Natural killer cell (primary cell): Measurements from ENCODE around the gene PHLDB1. TPM values are rescaled to one million over a fixed set of nuclear protein-coding genes. Genes with fewer than 3 reads are reported as not detected.

Experiments used
- ATAC-seq, 3 donors: fragments of 150-1000 bp in 2 of 3; fragments of 200-7000 bp in 1 of 3; cut with Tn5 transposase; 1 replicate in 1 of 3; 2 replicates in 2 of 3; pipeline ENCODE4 v1.10.0; 2021; ENCODE audit warnings: mild to moderate bottlenecking in 2 of 3, moderate library complexity in 2 of 3
- DNase-seq, 2 donors: peaks; one replicate each; pipeline versions ENCODE4 v3.0.0 to v3.0.0-alpha.2; 2013 to 2021; ENCODE audit warnings: mixed read lengths in 1 of 2
- H3K27ac ChIP-seq: one replicate; pipeline ENCODE4 v1.5.1; 2013; ENCODE audit warnings: mild to moderate bottlenecking, low read length
- H3K27me3 ChIP-seq: one replicate; pipeline ENCODE4 v1.6.1; 2013; ENCODE audit warnings: low read length; ENCODE audit not compliant: control insufficient read depth, insufficient read depth
- H3K36me3 ChIP-seq: one replicate; pipeline ENCODE4 v1.6.1; 2013; ENCODE audit warnings: low read length; ENCODE audit not compliant: control insufficient read depth, insufficient read depth
- H3K4me1 ChIP-seq: one replicate; pipeline ENCODE4 v1.6.1; 2013; ENCODE audit warnings: low read length; ENCODE audit not compliant: control insufficient read depth, insufficient read depth
- H3K4me3 ChIP-seq: one replicate; pipeline ENCODE4 v1.5.1; 2013; ENCODE audit warnings: low read length
- H3K9me3 ChIP-seq: one replicate; pipeline ENCODE4 v1.6.1; 2013; ENCODE audit warnings: low read length; ENCODE audit not compliant: control insufficient read depth, insufficient read depth
- H3K27ac Mint-ChIP-seq, 2 donors: one replicate each; pipeline ENCODE4 v1.8.0; 2022; ENCODE audit warnings: mild to moderate bottlenecking in 2 of 2, mixed read lengths in 2 of 2, moderate library complexity in 1 of 2
- H3K27me3 Mint-ChIP-seq, 2 donors: one replicate each; pipeline ENCODE4 v1.8.0; 2022; ENCODE audit warnings: low read depth in 2 of 2, mixed read lengths in 2 of 2
- H3K36me3 Mint-ChIP-seq: one replicate; pipeline ENCODE4 v1.8.0; 2022; ENCODE audit warnings: mixed read lengths
- H3K4me1 Mint-ChIP-seq, 2 donors: one replicate each; pipeline ENCODE4 v1.8.0; 2022; ENCODE audit warnings: mixed read lengths in 2 of 2
- H3K4me3 Mint-ChIP-seq: one replicate; pipeline ENCODE4 v1.8.0; 2022; ENCODE audit warnings: mild to moderate bottlenecking, moderate library complexity, mixed read lengths
- H3K9me3 Mint-ChIP-seq, 2 donors: one replicate each; pipeline ENCODE4 v1.8.0; 2022; ENCODE audit warnings: mixed read lengths in 2 of 2
- CTCF ChIP-seq: fragments of 200-600 bp; IDR thresholded peaks from one replicate; pipeline ENCODE4 v1.8.0; 2022; ENCODE audit warnings: antibody characterized with exemption
- WGBS: methylation state at CpG from one replicate; pipeline ENCODE4 v1.1.7; 2013; ENCODE audit warnings: missing lambda C conversion rate; ENCODE audit not compliant: insufficient coverage; 5-methylcytosine and 5-hydroxymethylcytosine counted together
- intact Hi-C: fragments of 100-400 bp; cut with micrococcal nuclease; formaldehyde crosslinking; loops from one replicate; pipeline ENCODE4 v1.14.2; 2022
- total RNA-seq, 4 donors: library from RNA; stranded (reverse); fragments of 120-200 nt in 1 of 4; gene quantifications; one replicate each; pipeline versions ENCODE4 v1.2.3 to v1.2.4, GENCODE V29; 2013 to 2022

PHLDB1 gene
- total RNA-seq, 3 donors from 2014 or later (not counting 1 experiment from before 2014, with no cell fraction given) = 0.75 to 1.1 (median 0.95) TPM

- ATAC-seq = no peak
- 22% methylated on average over 4 of the region's 4 CpGs for WGBS
These were observed 45.3 kb downstream of the PHLDB1 start for GRCh38 chr11:118652681-118653181.

GRCh38 chr11:118653684-118654390 is 46.4 kb downstream of the PHLDB1 start:
- DNase-seq (no peak), ATAC-seq (no peak)
- Mint-ChIP-seq H3K9me3 (no peaks in the 10 kb centered on the region), H3K27me3 (no peaks in the 10 kb centered on the region), H3K4me1 (peaks cover 7% of the 10 kb centered on the region in 2 donors), H3K4me3 (no peak overlapping the region), H3K27ac (no peak overlapping the region), H3K36me3 (no peaks in the 10 kb centered on the region)
- no peaks in the 10 kb centered on the region for H3K4me1 ChIP-seq
- no peak overlapping the region for H3K4me3 ChIP-seq
- WGBS = 96% methylated on average over 8 of the region's 8 CpGs
- no peaks in the 10 kb centered on the region for H3K27me3 ChIP-seq
- intact Hi-C loops = no loop called here
- H3K27ac ChIP-seq = no peak overlapping the region
- H3K36me3 ChIP-seq = no peaks in the 10 kb centered on the region
- H3K9me3 ChIP-seq = no peaks in the 10 kb centered on the region
- TF ChIP-seq CTCF = no peak

More at GRCh38 chr11:118652681-118653181, 45.3 kb downstream of the PHLDB1 start:
- Histone ChIP-seq H3K9me3 (no peaks in the 10 kb centered on the region), H3K36me3 (no peaks in the 10 kb centered on the region), H3K27ac (no peak overlapping the region), H3K4me3 (no peak overlapping the region), H3K4me1 (no peaks in the 10 kb centered on the region), H3K27me3 (no peaks in the 10 kb centered on the region)
- no peak for DNase-seq
- H3K4me3 Mint-ChIP-seq = no peak overlapping the region
- H3K27ac Mint-ChIP-seq = no peak overlapping the region
- TF ChIP-seq CTCF = no peak
- H3K9me3 Mint-ChIP-seq = no peaks in the 10 kb centered on the region
- H3K4me1 Mint-ChIP-seq = peaks cover 7% of the 10 kb centered on the region in 2 donors
- H3K36me3 Mint-ChIP-seq = no peaks in the 10 kb centered on the region
- no peaks in the 10 kb centered on the region for H3K27me3 Mint-ChIP-seq
- intact Hi-C loops = no loop called here

- Mint-ChIP-seq H3K4me3 (no peak overlapping the region), H3K36me3 (no peaks in the 10 kb centered on the region), H3K27ac (no peak overlapping the region), H3K27me3 (no peaks in the 10 kb centered on the region), H3K9me3 (no peaks in the 10 kb centered on the region), H3K4me1 (peaks cover 7 to 14% of the 10 kb centered on the region in 2 donors)
- no peak overlapping the region for H3K27ac ChIP-seq
- no peak for ATAC-seq
- 87% methylated on average over 7 of the region's 7 CpGs for WGBS
- no peak for TF ChIP-seq CTCF
- H3K36me3 ChIP-seq = no peaks in the 10 kb centered on the region
- H3K27me3 ChIP-seq = no peaks in the 10 kb centered on the region
- DNase-seq = no peak
- H3K4me1 ChIP-seq = peaks cover 8% of the 10 kb centered on the region
- H3K4me3 ChIP-seq = no peak overlapping the region
- intact Hi-C loops = no loop called here
- H3K9me3 ChIP-seq = no peaks in the 10 kb centered on the region
These were observed 48.2 kb downstream of the PHLDB1 start for GRCh38 chr11:118655486-118656190.
